Measurements from ENCODE around the gene ENKUR.
"Not testable (repeated sequence)": the region's sequence is repeated elsewhere in the genome, so short reads cannot be mapped to it uniquely, and the experiment has no call there.

The ENKUR gene

DNA sequence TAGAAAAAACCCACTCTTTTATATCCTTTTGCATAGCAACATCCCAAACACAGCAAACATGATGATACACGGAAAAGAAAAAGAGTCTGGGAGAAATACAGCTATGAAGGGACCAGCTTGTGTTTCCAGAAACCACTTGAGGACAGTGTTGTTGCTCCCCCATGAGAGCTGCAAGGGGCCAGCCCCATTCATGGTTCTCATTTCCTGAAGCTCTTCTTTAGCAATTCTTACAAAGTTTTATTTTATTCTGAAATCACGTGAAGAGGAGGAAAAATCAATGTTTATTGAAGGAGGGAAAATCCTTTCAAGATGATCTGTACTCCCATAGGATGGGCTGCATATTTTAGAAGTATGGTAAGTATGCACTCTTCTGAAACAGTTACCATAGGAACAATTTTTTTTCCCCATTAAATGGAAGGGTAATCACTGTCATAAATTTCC lies 46.1 kb downstream of the ENKUR start:
- H3K4me3 ChIP-seq (ENCODE audit: low read depth in 1 of 2, low read length in 2 of 2) = no peak overlapping the region
- H3K79me2 ChIP-seq (ENCODE audit: insufficient read depth, low read length) = no peaks in the 10 kb centered on the region
- no peak for TF ChIP-seq EZH2 (IDR thresholded peaks at IDR 0.05; ENCODE audit: borderline replicate concordance, low read depth, low read length, severe bottlenecking)
- TF ChIP-seq, protein P1, sequence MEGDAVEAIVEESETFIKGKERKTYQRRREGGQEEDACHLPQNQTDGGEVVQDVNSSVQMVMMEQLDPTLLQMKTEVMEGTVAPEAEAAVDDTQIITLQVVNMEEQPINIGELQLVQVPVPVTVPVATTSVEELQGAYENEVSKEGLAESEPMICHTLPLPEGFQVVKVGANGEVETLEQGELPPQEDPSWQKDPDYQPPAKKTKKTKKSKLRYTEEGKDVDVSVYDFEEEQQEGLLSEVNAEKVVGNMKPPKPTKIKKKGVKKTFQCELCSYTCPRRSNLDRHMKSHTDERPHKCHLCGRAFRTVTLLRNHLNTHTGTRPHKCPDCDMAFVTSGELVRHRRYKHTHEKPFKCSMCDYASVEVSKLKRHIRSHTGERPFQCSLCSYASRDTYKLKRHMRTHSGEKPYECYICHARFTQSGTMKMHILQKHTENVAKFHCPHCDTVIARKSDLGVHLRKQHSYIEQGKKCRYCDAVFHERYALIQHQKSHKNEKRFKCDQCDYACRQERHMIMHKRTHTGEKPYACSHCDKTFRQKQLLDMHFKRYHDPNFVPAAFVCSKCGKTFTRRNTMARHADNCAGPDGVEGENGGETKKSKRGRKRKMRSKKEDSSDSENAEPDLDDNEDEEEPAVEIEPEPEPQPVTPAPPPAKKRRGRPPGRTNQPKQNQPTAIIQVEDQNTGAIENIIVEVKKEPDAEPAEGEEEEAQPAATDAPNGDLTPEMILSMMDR (IDR thresholded peaks at IDR 0.05; ENCODE audit: borderline replicate concordance, extremely low read depth, low read length, poor library complexity, severe bottlenecking) = no peak
- no peak overlapping the region for H3K27ac ChIP-seq (ENCODE audit: low read length)
- no peak overlapping the region for H2AFZ ChIP-seq (ENCODE audit: low read depth, low read length)
- no peaks in the 10 kb centered on the region for H3K27me3 ChIP-seq (ENCODE audit: insufficient read depth, low read length, poor library complexity)
- no peaks in the 10 kb centered on the region for H4K20me1 ChIP-seq (ENCODE audit: insufficient read depth, low read length)
- H3K9ac ChIP-seq (ENCODE audit: low read depth, low read length) = no peak overlapping the region
- no peaks in the 10 kb centered on the region for H3K4me1 ChIP-seq (ENCODE audit: insufficient read depth, low read length)
- ATAC-seq (ENCODE audit: insufficient read depth, low read depth) (no peak), DNase-seq (no peak)
- H3K4me2 ChIP-seq (ENCODE audit: insufficient read depth, low read length) = no peak overlapping the region
- no peaks in the 10 kb centered on the region for H3K9me3 ChIP-seq (ENCODE audit: insufficient read depth, low read length, severe bottlenecking)
- no peaks in the 10 kb centered on the region for H3K36me3 ChIP-seq (ENCODE audit: insufficient read depth, low read length)

DNA sequence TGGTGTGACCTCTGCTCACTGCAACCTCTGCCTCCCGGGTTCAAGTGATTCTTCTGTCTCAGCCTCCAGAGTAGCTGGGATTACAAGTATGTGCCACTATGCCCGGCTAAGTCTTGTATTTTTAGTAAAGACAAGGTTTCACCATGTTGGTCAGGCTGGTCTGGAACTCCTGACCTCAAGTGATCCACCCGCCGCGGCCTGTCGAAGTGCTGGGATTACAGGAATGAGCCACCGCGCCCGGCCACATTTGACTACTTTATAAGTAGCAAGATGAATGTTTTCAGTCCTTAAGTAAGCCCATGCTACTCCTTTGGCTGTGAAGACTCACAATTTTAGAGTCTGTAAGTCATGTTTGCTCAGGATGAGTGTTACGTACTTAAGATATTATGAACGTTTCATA lies 47.0 kb downstream of the ENKUR start:
- not testable (repeated sequence) for H3K27me3 ChIP-seq (ENCODE audit: insufficient read depth, low read length, poor library complexity); H3K4me3 ChIP-seq (ENCODE audit: low read depth in 1 of 2, low read length in 2 of 2); H3K9ac ChIP-seq (ENCODE audit: low read depth, low read length); H3K4me2 ChIP-seq (ENCODE audit: insufficient read depth, low read length); ATAC-seq (ENCODE audit: insufficient read depth, low read depth); H4K20me1 ChIP-seq (ENCODE audit: insufficient read depth, low read length); DNase-seq; H3K4me1 ChIP-seq (ENCODE audit: insufficient read depth, low read length); H3K36me3 ChIP-seq (ENCODE audit: insufficient read depth, low read length); H2AFZ ChIP-seq (ENCODE audit: low read depth, low read length); H3K9me3 ChIP-seq (ENCODE audit: insufficient read depth, low read length, severe bottlenecking); H3K27ac ChIP-seq (ENCODE audit: low read length); H3K79me2 ChIP-seq (ENCODE audit: insufficient read depth, low read length)

DNA sequence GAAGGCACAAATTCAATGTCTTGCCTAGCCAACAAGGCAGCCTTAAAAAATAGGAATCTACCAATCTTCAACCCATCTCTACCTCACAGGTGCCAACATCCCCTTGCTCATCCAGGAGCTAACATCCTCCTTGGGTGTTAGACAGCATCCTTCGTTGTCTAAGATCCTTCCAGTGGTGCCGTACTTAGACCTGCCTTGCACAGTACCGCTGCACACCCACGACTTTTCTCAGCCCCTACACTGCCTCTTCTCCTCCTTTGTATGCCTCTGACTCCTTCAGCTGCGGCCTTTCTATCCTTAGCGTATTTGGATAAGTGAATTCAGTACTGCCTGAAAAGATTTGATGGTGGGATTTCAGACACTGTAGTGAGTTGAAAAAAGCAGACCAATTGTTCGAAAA lies 47.6 kb downstream of the ENKUR start:
- no peak overlapping the region for H3K4me3 ChIP-seq (ENCODE audit: low read depth in 1 of 2, low read length in 2 of 2)
- H2AFZ ChIP-seq (ENCODE audit: low read depth, low read length) = no peak overlapping the region
- no peak for DNase-seq
- TF ChIP-seq, protein P1 (IDR thresholded peaks at IDR 0.05; ENCODE audit: borderline replicate concordance, extremely low read depth, low read length, poor library complexity, severe bottlenecking) = no peak
- no peak for TF ChIP-seq EZH2 (IDR thresholded peaks at IDR 0.05; ENCODE audit: borderline replicate concordance, low read depth, low read length, severe bottlenecking)
- no peaks in the 10 kb centered on the region for H3K79me2 ChIP-seq (ENCODE audit: insufficient read depth, low read length)
- H3K9me3 ChIP-seq (ENCODE audit: insufficient read depth, low read length, severe bottlenecking) = no peaks in the 10 kb centered on the region
- no peak overlapping the region for H3K4me2 ChIP-seq (ENCODE audit: insufficient read depth, low read length)
- no peak overlapping the region for H3K9ac ChIP-seq (ENCODE audit: low read depth, low read length)
- H4K20me1 ChIP-seq (ENCODE audit: insufficient read depth, low read length) = no peaks in the 10 kb centered on the region
- H3K27ac ChIP-seq (ENCODE audit: low read length) = no peak overlapping the region
- no peaks in the 10 kb centered on the region for H3K27me3 ChIP-seq (ENCODE audit: insufficient read depth, low read length, poor library complexity)
- H3K36me3 ChIP-seq (ENCODE audit: insufficient read depth, low read length) = no peaks in the 10 kb centered on the region
- no peaks in the 10 kb centered on the region for H3K4me1 ChIP-seq (ENCODE audit: insufficient read depth, low read length)
- no peak for ATAC-seq (ENCODE audit: insufficient read depth, low read depth)

DNA sequence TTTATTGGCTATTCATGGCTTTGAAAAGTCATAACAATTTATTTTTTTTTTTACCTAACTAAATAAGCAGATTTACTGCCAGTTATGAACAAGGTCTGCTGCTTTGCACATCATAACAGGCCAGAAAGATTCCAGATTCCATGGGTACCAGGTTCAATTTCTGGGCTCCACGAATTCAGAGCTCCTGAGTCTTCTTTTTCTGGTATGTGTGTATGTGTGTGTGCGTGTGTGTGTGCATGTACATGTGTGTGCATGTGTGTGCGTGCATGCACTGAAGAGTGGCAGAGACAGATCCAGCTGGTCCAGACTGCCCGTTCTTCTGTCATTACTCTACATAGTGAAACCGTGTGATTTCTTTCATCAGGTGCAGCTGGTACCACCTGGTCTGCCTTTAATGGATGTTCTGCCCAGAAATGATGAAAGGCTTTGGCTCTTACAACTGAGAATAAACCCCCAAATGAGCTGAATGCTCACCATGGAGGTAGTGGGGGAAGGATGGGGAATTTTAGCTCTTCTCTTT lies 48.9 kb downstream of the ENKUR start:
- H3K9me3 ChIP-seq (ENCODE audit: insufficient read depth, low read length, severe bottlenecking) = no peaks in the 10 kb centered on the region
- no peak overlapping the region for H3K9ac ChIP-seq (ENCODE audit: low read depth, low read length)

More for the DNA sequence above, 48.9 kb downstream of the ENKUR start:
- Histone ChIP-seq H2AFZ (ENCODE audit: low read depth, low read length) (no peak overlapping the region), H3K79me2 (ENCODE audit: insufficient read depth, low read length) (no peaks in the 10 kb centered on the region), H3K4me3 (ENCODE audit: low read depth in 1 of 2, low read length in 2 of 2) (no peak overlapping the region), H3K4me2 (ENCODE audit: insufficient read depth, low read length) (no peak overlapping the region), H3K36me3 (ENCODE audit: insufficient read depth, low read length) (no peaks in the 10 kb centered on the region), H3K27me3 (ENCODE audit: insufficient read depth, low read length, poor library complexity) (no peaks in the 10 kb centered on the region), H3K27ac (ENCODE audit: low read length) (no peak overlapping the region), H4K20me1 (ENCODE audit: insufficient read depth, low read length) (no peaks in the 10 kb centered on the region), H3K4me1 (ENCODE audit: insufficient read depth, low read length) (no peaks in the 10 kb centered on the region)
- DNase-seq (no peak), ATAC-seq (ENCODE audit: insufficient read depth, low read depth) (no peak)
- no peak for TF ChIP-seq EZH2 (IDR thresholded peaks at IDR 0.05; ENCODE audit: borderline replicate concordance, low read depth, low read length, severe bottlenecking)
- TF ChIP-seq, protein P1 (IDR thresholded peaks at IDR 0.05; ENCODE audit: borderline replicate concordance, extremely low read depth, low read length, poor library complexity, severe bottlenecking) = no peak

Measured in DND-41 (cell line).